ENCODE results near the gene ISG15.

The ISG15 gene

GRCh38 chr1:978069-978834 is 35.0 kb upstream of the ISG15 start:
- DNase-seq (ENCODE audit: low read depth): no peak
- no peak overlapping the region for H3K4me3 ChIP-seq (ENCODE audit: low read depth, low read length)
- TF ChIP-seq CTCF (conservative IDR thresholded peaks at IDR 0.05; ENCODE audit: low read depth, low read length): no peak

GRCh38 chr1:978835-979743 is 34.2 kb upstream of the ISG15 start:
- H3K4me3 ChIP-seq (ENCODE audit: low read depth, low read length): no peak overlapping the region
- DNase-seq (ENCODE audit: low read depth): no peak
- TF ChIP-seq CTCF (conservative IDR thresholded peaks at IDR 0.05; ENCODE audit: low read depth, low read length): no peak

GRCh38 chr1:979744-980072 is 33.6 kb upstream of the ISG15 start:
- no peak for TF ChIP-seq CTCF (conservative IDR thresholded peaks at IDR 0.05; ENCODE audit: low read depth, low read length)
- no peak overlapping the region for H3K4me3 ChIP-seq (ENCODE audit: low read depth, low read length)
- no peak for DNase-seq (ENCODE audit: low read depth)

GRCh38 chr1:980137-980571 is 33.1 kb upstream of the ISG15 start:
- no peak for TF ChIP-seq CTCF (conservative IDR thresholded peaks at IDR 0.05; ENCODE audit: low read depth, low read length)
- no peak for DNase-seq (ENCODE audit: low read depth)
- H3K4me3 ChIP-seq (ENCODE audit: low read depth, low read length): no peak overlapping the region

GRCh38 chr1:980602-981395 is 32.5 kb upstream of the ISG15 start:
- no peak overlapping the region for H3K4me3 ChIP-seq (ENCODE audit: low read depth, low read length)
- no peak for DNase-seq (ENCODE audit: low read depth)
- no peak for TF ChIP-seq CTCF (conservative IDR thresholded peaks at IDR 0.05; ENCODE audit: low read depth, low read length)

- no peak for TF ChIP-seq CTCF (conservative IDR thresholded peaks at IDR 0.05; ENCODE audit: low read depth, low read length)
- DNase-seq (ENCODE audit: low read depth): no peak
- H3K4me3 ChIP-seq (ENCODE audit: low read depth, low read length): no peak overlapping the region
Measured at GRCh38 chr1:981491-981954, 31.8 kb upstream of the ISG15 start.

Measured in choroid plexus epithelial cell (primary cell).